SU-DHL-6 (cell line): Measurements from ENCODE around the gene CAPN12.

Experiments
- H2AFZ ChIP-seq: fragments of 200-600 bp; sonication (generic); 2 replicates; pipeline ENCODE4 v1.6.1; 2014; ENCODE audit warnings: low read depth, mild to moderate bottlenecking, moderate library complexity, mixed read lengths, antibody characterized with exemption, low read length; ENCODE audit not compliant: severe bottlenecking
- H3F3A ChIP-seq: fragments of 200-600 bp; shearing (Covaris generic); 2 replicates; pipeline ENCODE4 v1.6.0; 2016; ENCODE audit warnings: antibody characterized with exemption, mild to moderate bottlenecking; ENCODE audit not compliant: insufficient read depth
- H3K27ac ChIP-seq: fragments of 200-600 bp; sonication (generic); 2 replicates; pipeline ENCODE4 v1.5.1; 2016; ENCODE audit warnings: low read depth, mild to moderate bottlenecking, low read length, moderate library complexity, mixed read lengths
- H3K27me3 ChIP-seq: fragments of 200-600 bp; sonication (generic), shearing (Covaris generic); 2 replicates; pipeline ENCODE4 v1.6.0; 2014; ENCODE audit warnings: mild to moderate bottlenecking, low read length
- H3K36me3 ChIP-seq: fragments of 200-600 bp; sonication (generic); 2 replicates; pipeline ENCODE4 v1.6.1; 2014; ENCODE audit warnings: mild to moderate bottlenecking, low read length, mixed read lengths
- H3K4me2 ChIP-seq: fragments of 300-600, 200-600 bp; shearing (Covaris generic), sonication (generic); 2 replicates; pipeline ENCODE4 v1.6.0; 2014; ENCODE audit warnings: low read length, low read depth, mild to moderate bottlenecking; ENCODE audit not compliant: poor library complexity, severe bottlenecking
- H3K4me3 ChIP-seq: fragments of 200-600 bp; sonication (generic); 2 replicates; pipeline ENCODE4 v1.5.1; 2014; ENCODE audit warnings: antibody characterized with exemption, low read length, mild to moderate bottlenecking, mixed read lengths; ENCODE audit not compliant: insufficient read depth, poor library complexity, severe bottlenecking
- H3K79me2 ChIP-seq: fragments of 200-600 bp; sonication (generic); 2 replicates; pipeline ENCODE4 v1.6.1; 2014; ENCODE audit warnings: mild to moderate bottlenecking, low read length, moderate library complexity; ENCODE audit not compliant: insufficient read depth
- H3K9ac ChIP-seq: fragments of 200-600 bp; sonication (generic); 2 replicates; pipeline ENCODE4 v1.7.0; 2014; ENCODE audit warnings: mild to moderate bottlenecking, low read length
- H3K9me2 ChIP-seq: fragments of 200-600 bp; sonication (generic); replicated peaks from 2 replicates; pipeline ENCODE4 v1.6.1; 2014; ENCODE audit warnings: low read length; ENCODE audit not compliant: insufficient read depth
- H3K9me3 ChIP-seq: fragments of 200-600 bp; sonication (generic); 2 replicates; pipeline ENCODE4 v1.6.1; 2014; ENCODE audit warnings: low read length, mixed read lengths; ENCODE audit not compliant: insufficient read depth
- H4K20me1 ChIP-seq: fragments of 200-600 bp; sonication (generic); 2 replicates; pipeline ENCODE4 v1.6.1; 2014; ENCODE audit warnings: low read depth, mild to moderate bottlenecking, antibody characterized with exemption, low read length, moderate library complexity, mixed read lengths
- CTCF ChIP-seq: fragments of 200-600 bp; sonication (generic); IDR thresholded peaks from one replicate; pipeline ENCODE4 v1.5.1; 2017; ENCODE audit warnings: antibody characterized with exemption, mild to moderate bottlenecking, low read length, moderate library complexity; ENCODE audit not compliant: insufficient read depth, poor library complexity, severe bottlenecking
- EZH2phosphoT487 ChIP-seq: fragments of 200-600 bp; sonication (generic), shearing (Covaris generic); conservative IDR thresholded peaks from 2 replicates; pipeline ENCODE4 v1.6.1; 2018; ENCODE audit warnings: mild to moderate bottlenecking, antibody characterized with exemption, low read length, moderate library complexity, mixed read lengths

The CAPN12 gene

DNA sequence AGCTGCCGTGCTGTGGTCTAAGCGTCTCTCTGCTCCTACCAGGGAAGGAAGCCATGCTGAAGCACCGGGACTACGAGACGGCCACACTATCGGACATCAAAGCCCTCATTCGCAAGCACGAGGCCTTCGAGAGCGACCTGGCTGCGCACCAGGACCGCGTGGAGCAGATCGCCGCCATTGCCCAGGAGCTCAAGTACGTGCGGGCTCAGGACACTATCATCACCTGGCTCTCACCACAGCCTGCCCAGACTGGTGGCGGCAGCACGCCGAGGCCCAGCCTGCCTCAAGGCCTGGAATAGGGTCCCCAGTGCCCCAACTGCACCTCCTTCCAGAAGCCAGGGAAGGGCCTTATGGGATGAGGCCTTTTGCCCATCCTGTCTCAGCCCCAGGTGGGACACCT lies 22.8 kb downstream of the CAPN12 start:
- no peak overlapping the region for H3K9ac ChIP-seq
- H3F3A ChIP-seq, result no peaks in the 10 kb centered on the region
- no peak overlapping the region for H2AFZ ChIP-seq
- TF ChIP-seq EZH2phosphoT487 (no peak), CTCF (no peak)
- H3K27ac ChIP-seq, result no peak overlapping the region
- H3K4me2 ChIP-seq, result no peak overlapping the region
- no peaks in the 10 kb centered on the region for H3K9me2 ChIP-seq
- no peaks in the 10 kb centered on the region for H4K20me1 ChIP-seq
- no peak overlapping the region for H3K4me3 ChIP-seq
- no peaks in the 10 kb centered on the region for H3K36me3 ChIP-seq
- no peaks in the 10 kb centered on the region for H3K79me2 ChIP-seq
- H3K27me3 ChIP-seq, result no peaks in the 10 kb centered on the region
- no peaks in the 10 kb centered on the region for H3K9me3 ChIP-seq

- TF ChIP-seq EZH2phosphoT487 (no peak), CTCF (no peak)
- Histone ChIP-seq H2AFZ (no peak overlapping the region), H4K20me1 (no peaks in the 10 kb centered on the region), H3K4me2 (no peak overlapping the region), H3K9me3 (no peaks in the 10 kb centered on the region), H3K79me2 (no peaks in the 10 kb centered on the region), H3K36me3 (no peaks in the 10 kb centered on the region), H3K27ac (no peak overlapping the region), H3F3A (no peaks in the 10 kb centered on the region), H3K9ac (no peak overlapping the region), H3K9me2 (no peaks in the 10 kb centered on the region), H3K27me3 (no peaks in the 10 kb centered on the region), H3K4me3 (no peak overlapping the region)
These were observed 23.6 kb downstream of the CAPN12 start for GRCh38 chr19:38720559-38721236.

- Histone ChIP-seq H3K9ac (no peak overlapping the region), H3K9me2 (no peaks in the 10 kb centered on the region), H3K4me3 (no peak overlapping the region), H3K27ac (no peak overlapping the region), H3F3A (no peaks in the 10 kb centered on the region), H3K27me3 (no peaks in the 10 kb centered on the region), H4K20me1 (no peaks in the 10 kb centered on the region), H3K79me2 (no peaks in the 10 kb centered on the region), H3K4me2 (no peak overlapping the region), H3K36me3 (no peaks in the 10 kb centered on the region), H2AFZ (no peak overlapping the region), H3K9me3 (no peaks in the 10 kb centered on the region)
- TF ChIP-seq EZH2phosphoT487, result no peak
- no peak for TF ChIP-seq CTCF
These were observed 24.3 kb downstream of the CAPN12 start for GRCh38 chr19:38719761-38720558.
